WTC11 (cell line): ENCODE measurements around the gene FAM107B. TPM values are rescaled to one million over a fixed set of nuclear protein-coding genes. Genes with fewer than 3 reads are reported as not detected.

Source experiments
- ATAC-seq: fragments of 200-7000 bp; cut with Tn5 transposase; 2 replicates; pipeline ENCODE4 v1.10.0; 2021; ENCODE audit warnings: mild to moderate bottlenecking, moderate library complexity
- CTCF ChIA-PET: fragments of 300-600 bp; sonication (Branson Sonifier 250); formaldehyde crosslinking; loops from one replicate; lab custom pipeline; 2021; ENCODE audit warnings: antibody characterized with exemption; lab: Charles Lee
- POLR2A ChIA-PET: fragments of 350-600 bp; sonication (Branson Sonifier 250); formaldehyde crosslinking; loops from one replicate; lab custom pipeline; 2021; ENCODE audit warnings: antibody characterized with exemption; lab: Charles Lee
- DNase-seq: peaks from one replicate; pipeline ENCODE4 v3.0.0; 2021; ENCODE audit warnings: low spot score
- H3K27ac Mint-ChIP-seq: 2 replicates; pipeline ENCODE4 v1.8.0; 2021; ENCODE audit warnings: mixed read lengths
- H3K27me3 Mint-ChIP-seq: 2 replicates; pipeline ENCODE4 v1.8.0; 2021; ENCODE audit warnings: low read depth, mild to moderate bottlenecking, moderate library complexity, mixed read lengths
- H3K36me3 Mint-ChIP-seq: 2 replicates; pipeline ENCODE4 v1.8.0; 2021; ENCODE audit warnings: mixed read lengths
- H3K4me1 Mint-ChIP-seq: 2 replicates; pipeline ENCODE4 v1.8.0; 2022; ENCODE audit warnings: mixed read lengths
- H3K4me3 Mint-ChIP-seq: 2 replicates; pipeline ENCODE4 v1.8.0; 2021; ENCODE audit warnings: mild to moderate bottlenecking, moderate library complexity, mixed read lengths
- H3K9me3 Mint-ChIP-seq: 2 replicates; pipeline ENCODE4 v1.8.0; 2021; ENCODE audit warnings: mixed read lengths
- ESRRA ChIP-seq: sonication (generic); formaldehyde crosslinking; IDR thresholded peaks from 2 replicates; pipeline ENCODE4 v1.8.1; 2022; ENCODE audit warnings: mild to moderate bottlenecking, missing genetic modification reagents, borderline replicate concordance
- FOXJ3 ChIP-seq: sonication (generic); formaldehyde crosslinking; IDR thresholded peaks from 2 replicates; pipeline ENCODE4 v1.9.0; 2021; ENCODE audit warnings: missing genetic modification reagents, mild to moderate bottlenecking, borderline replicate concordance
- KAT7 ChIP-seq: sonication (generic); formaldehyde crosslinking; IDR thresholded peaks from 2 replicates; pipeline ENCODE4 v1.8.1; 2023; ENCODE audit warnings: missing genetic modification reagents, mild to moderate bottlenecking, borderline replicate concordance
- MYBL2 ChIP-seq: sonication (generic); formaldehyde crosslinking; IDR thresholded peaks from 2 replicates; pipeline ENCODE4 v1.8.1; 2023; ENCODE audit warnings: mild to moderate bottlenecking, moderate library complexity, missing genetic modification reagents
- NR2C2 ChIP-seq: sonication (generic); formaldehyde crosslinking; IDR thresholded peaks from 2 replicates; pipeline ENCODE4 v1.8.0; 2022; ENCODE audit warnings: mild to moderate bottlenecking, missing genetic modification reagents
- SOX15 ChIP-seq: fragments of 250-450 bp; sonication (Bioruptor Pico); IDR thresholded peaks from 2 replicates; pipeline ENCODE4 v1.9.0; 2021; ENCODE audit warnings: mild to moderate bottlenecking
- ZNF671 ChIP-seq: fragments of 250-450 bp; sonication (Bioruptor Pico); IDR thresholded peaks from 2 replicates; pipeline ENCODE4 v1.8.0; 2021; ENCODE audit warnings: mild to moderate bottlenecking
- total RNA-seq: library from RNA; stranded (reverse); gene quantifications from 3 replicates; pipeline ENCODE4 v1.2.3, GENCODE V29; 2021
- TF ChIP-seq, protein P1 (sequence below): sonication (generic); formaldehyde crosslinking; IDR thresholded peaks from 2 replicates; pipeline ENCODE4 v1.8.0; 2022; ENCODE audit warnings: mild to moderate bottlenecking, missing genetic modification reagents
- TF ChIP-seq, protein P2 (sequence below): fragments of 250-450 bp; sonication (Bioruptor Pico); IDR thresholded peaks from 2 replicates; pipeline ENCODE4 v1.9.0; 2021; ENCODE audit warnings: moderate library complexity, mild to moderate bottlenecking, inconsistent platforms, borderline replicate concordance
- TF ChIP-seq, protein P3 (sequence below): sonication (generic); formaldehyde crosslinking; conservative IDR thresholded peaks from 2 replicates; pipeline ENCODE4 v1.8.1; 2023; ENCODE audit warnings: mild to moderate bottlenecking, low read depth, missing genetic modification reagents, moderate library complexity
- TF ChIP-seq, protein P4 (sequence below): sonication (generic); formaldehyde crosslinking; IDR thresholded peaks from 2 replicates; pipeline ENCODE4 v1.8.1; 2023; ENCODE audit warnings: mild to moderate bottlenecking, moderate library complexity, missing genetic modification reagents
- TF ChIP-seq, protein P5 (sequence below): fragments of 250-450 bp; sonication (Bioruptor Pico); IDR thresholded peaks from 2 replicates; pipeline ENCODE4 v1.9.0; 2021; ENCODE audit warnings: mild to moderate bottlenecking

Gene FAM107B
- total RNA-seq, 1 experiment from 2014 or later: 22.4 TPM

DNA sequence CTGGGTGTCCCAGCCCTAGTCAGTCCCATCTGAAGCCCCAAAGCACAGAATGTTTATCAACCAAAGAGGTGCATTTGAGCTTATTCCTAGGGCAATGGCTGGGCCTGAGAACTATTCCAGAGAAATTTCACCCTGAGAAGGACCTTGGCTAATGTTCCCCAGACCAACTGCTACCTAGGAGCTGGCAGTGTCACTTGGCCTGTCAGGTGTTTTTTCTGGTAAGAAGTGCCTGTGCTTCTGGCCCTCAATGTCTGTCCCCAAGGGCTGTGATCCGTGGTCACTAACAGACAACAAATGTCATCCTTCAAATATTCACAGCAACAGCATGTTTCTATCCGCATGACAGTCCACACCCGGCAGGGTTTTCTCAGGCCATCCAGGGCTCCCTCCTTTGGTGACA, 234.6 kb downstream of the FAM107B start:
- H3K27ac Mint-ChIP-seq: no peak overlapping the region

DNA sequence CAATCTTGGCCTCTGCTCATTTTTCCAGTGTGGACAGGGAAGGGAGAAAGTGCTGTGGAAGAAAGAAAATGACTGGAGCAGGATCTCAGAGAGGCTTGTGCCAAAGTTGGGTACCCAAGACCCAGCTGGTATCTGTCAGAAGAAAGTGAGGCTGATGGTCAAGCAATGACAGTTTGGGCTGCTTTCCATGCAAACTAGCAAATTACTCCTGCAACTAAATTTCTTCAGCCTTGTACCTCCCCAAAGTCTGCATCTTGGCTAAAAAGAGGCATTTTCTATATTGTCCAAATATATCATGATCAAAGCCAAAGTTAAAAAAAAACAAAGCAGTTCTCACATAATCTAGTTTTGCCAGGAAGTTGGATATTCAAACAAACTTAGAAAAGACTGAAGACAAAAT, 235.5 kb downstream of the FAM107B start:
- H3K27me3 Mint-ChIP-seq: no peaks in the 10 kb centered on the region
- DNase-seq (no peak), ATAC-seq (no peak)
- POLR2A ChIA-PET: no interaction called here
- CTCF ChIA-PET: interaction anchor here (0.8 to 3.1 kb wide), 3 partner anchors 17 to 299 kb away, joined by 3 to 28 read pairs (median 3); partner anchors contain the start of genes CDNF, HSPA14 and MSANTD7
- no peaks in the 10 kb centered on the region for H3K9me3 Mint-ChIP-seq
- peaks cover 16% of the 10 kb centered on the region for H3K4me1 Mint-ChIP-seq
- H3K36me3 Mint-ChIP-seq: no peaks in the 10 kb centered on the region
- no peak for TF ChIP-seq KAT7 (CRISPR knock-in tag)
- TF ChIP-seq FOXJ3 (CRISPR knock-in tag): no peak
- TF ChIP-seq NR2C2 (CRISPR knock-in tag): no peak
- TF ChIP-seq, protein P1, sequence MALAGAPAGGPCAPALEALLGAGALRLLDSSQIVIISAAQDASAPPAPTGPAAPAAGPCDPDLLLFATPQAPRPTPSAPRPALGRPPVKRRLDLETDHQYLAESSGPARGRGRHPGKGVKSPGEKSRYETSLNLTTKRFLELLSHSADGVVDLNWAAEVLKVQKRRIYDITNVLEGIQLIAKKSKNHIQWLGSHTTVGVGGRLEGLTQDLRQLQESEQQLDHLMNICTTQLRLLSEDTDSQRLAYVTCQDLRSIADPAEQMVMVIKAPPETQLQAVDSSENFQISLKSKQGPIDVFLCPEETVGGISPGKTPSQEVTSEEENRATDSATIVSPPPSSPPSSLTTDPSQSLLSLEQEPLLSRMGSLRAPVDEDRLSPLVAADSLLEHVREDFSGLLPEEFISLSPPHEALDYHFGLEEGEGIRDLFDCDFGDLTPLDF: no peak
- TF ChIP-seq, protein P2, sequence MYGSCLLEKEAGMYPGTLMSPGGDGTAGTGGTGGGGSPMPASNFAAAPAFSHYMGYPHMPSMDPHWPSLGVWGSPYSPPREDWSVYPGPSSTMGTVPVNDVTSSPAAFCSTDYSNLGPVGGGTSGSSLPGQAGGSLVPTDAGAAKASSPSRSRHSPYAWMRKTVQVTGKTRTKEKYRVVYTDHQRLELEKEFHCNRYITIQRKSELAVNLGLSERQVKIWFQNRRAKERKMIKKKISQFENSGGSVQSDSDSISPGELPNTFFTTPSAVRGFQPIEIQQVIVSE: no peak
- TF ChIP-seq, protein P3, sequence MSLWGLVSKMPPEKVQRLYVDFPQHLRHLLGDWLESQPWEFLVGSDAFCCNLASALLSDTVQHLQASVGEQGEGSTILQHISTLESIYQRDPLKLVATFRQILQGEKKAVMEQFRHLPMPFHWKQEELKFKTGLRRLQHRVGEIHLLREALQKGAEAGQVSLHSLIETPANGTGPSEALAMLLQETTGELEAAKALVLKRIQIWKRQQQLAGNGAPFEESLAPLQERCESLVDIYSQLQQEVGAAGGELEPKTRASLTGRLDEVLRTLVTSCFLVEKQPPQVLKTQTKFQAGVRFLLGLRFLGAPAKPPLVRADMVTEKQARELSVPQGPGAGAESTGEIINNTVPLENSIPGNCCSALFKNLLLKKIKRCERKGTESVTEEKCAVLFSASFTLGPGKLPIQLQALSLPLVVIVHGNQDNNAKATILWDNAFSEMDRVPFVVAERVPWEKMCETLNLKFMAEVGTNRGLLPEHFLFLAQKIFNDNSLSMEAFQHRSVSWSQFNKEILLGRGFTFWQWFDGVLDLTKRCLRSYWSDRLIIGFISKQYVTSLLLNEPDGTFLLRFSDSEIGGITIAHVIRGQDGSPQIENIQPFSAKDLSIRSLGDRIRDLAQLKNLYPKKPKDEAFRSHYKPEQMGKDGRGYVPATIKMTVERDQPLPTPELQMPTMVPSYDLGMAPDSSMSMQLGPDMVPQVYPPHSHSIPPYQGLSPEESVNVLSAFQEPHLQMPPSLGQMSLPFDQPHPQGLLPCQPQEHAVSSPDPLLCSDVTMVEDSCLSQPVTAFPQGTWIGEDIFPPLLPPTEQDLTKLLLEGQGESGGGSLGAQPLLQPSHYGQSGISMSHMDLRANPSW: no peak
- TF ChIP-seq SOX15: no peak
- no peak for TF ChIP-seq ESRRA (CRISPR knock-in tag)
- no peak for TF ChIP-seq ZNF671 (CRISPR knock-in tag)
- TF ChIP-seq, protein P4, sequence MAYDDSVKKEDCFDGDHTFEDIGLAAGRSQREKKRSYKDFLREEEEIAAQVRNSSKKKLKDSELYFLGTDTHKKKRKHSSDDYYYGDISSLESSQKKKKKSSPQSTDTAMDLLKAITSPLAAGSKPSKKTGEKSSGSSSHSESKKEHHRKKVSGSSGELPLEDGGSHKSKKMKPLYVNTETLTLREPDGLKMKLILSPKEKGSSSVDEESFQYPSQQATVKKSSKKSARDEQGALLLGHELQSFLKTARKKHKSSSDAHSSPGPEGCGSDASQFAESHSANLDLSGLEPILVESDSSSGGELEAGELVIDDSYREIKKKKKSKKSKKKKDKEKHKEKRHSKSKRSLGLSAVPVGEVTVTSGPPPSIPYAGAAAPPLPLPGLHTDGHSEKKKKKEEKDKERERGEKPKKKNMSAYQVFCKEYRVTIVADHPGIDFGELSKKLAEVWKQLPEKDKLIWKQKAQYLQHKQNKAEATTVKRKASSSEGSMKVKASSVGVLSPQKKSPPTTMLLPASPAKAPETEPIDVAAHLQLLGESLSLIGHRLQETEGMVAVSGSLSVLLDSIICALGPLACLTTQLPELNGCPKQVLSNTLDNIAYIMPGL (CRISPR knock-in tag): no peak
- TF ChIP-seq, protein P5, sequence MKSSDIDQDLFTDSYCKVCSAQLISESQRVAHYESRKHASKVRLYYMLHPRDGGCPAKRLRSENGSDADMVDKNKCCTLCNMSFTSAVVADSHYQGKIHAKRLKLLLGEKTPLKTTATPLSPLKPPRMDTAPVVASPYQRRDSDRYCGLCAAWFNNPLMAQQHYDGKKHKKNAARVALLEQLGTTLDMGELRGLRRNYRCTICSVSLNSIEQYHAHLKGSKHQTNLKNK (CRISPR knock-in tag): no peak
- no peak overlapping the region for H3K27ac Mint-ChIP-seq
- no peak overlapping the region for H3K4me3 Mint-ChIP-seq

More for the DNA sequence above, 234.6 kb downstream of the FAM107B start:
- DNase-seq: no peak
- H3K9me3 Mint-ChIP-seq: no peaks in the 10 kb centered on the region
- ChIA-PET CTCF (interaction anchor here (1.2 to 1.4 kb wide), 2 partner anchors 283 to 285 kb away, joined by 4 to 5 read pairs; no protein-coding TSS in a partner anchor), POLR2A (no interaction called here)
- TF ChIP-seq MYBL2 (no peak), NR2C2 (CRISPR knock-in tag) (no peak)
- TF ChIP-seq, protein P1: no peak
- no peaks in the 10 kb centered on the region for H3K36me3 Mint-ChIP-seq
- no peaks in the 10 kb centered on the region for H3K27me3 Mint-ChIP-seq
- no peak for ATAC-seq
- no peak overlapping the region for H3K4me3 Mint-ChIP-seq
- peaks cover 19% of the 10 kb centered on the region for H3K4me1 Mint-ChIP-seq
